Measurements from ENCODE around the gene BLMH. TPM values are rescaled to one million over a fixed set of nuclear protein-coding genes. Genes with fewer than 3 reads are reported as not detected.
A peak's percentile ranks its signal among the peaks of the same experiment; 100 is the strongest.

Gene BLMH
- total RNA-seq, 1 experiment from 2014 or later, result 47.0 TPM

GRCh38 chr17:30310562-30310961 lies 18.8 kb upstream of the BLMH start:
- in situ Hi-C loops (cut with HindIII; ENCODE audit: low sequenced_read_pairs), result no loop called here
- no peak for DNase-seq (ENCODE audit: low spot score)

GRCh38 chr17:30309591-30309990 lies 17.8 kb upstream of the BLMH start:
- in situ Hi-C loops (cut with HindIII; ENCODE audit: low sequenced_read_pairs), result no loop called here
- no peak for DNase-seq (ENCODE audit: low spot score)

- in situ Hi-C loops (cut with HindIII; ENCODE audit: low sequenced_read_pairs), result no loop called here
Observed at GRCh38 chr17:30308406-30308805, 16.7 kb upstream of the BLMH start.

GRCh38 chr17:30304778-30305177 lies 13.0 kb upstream of the BLMH start:
- DNase-seq (ENCODE audit: low spot score), result no peak
- in situ Hi-C loops (cut with HindIII; ENCODE audit: low sequenced_read_pairs), result no loop called here

More at GRCh38 chr17:30308406-30308805, 16.7 kb upstream of the BLMH start:
- no peak for DNase-seq (ENCODE audit: low spot score)

GRCh38 chr17:30302241-30302640 lies 10.5 kb upstream of the BLMH start:
- in situ Hi-C loops (cut with HindIII; ENCODE audit: low sequenced_read_pairs), result no loop called here
- no peak for DNase-seq (ENCODE audit: low spot score)

- in situ Hi-C loops (cut with HindIII; ENCODE audit: low sequenced_read_pairs), result no loop called here
- DNase-seq (ENCODE audit: low spot score), result no peak
Observed at GRCh38 chr17:30300818-30301217, 9.1 kb upstream of the BLMH start.

GRCh38 chr17:30299000-30299399 lies 7.3 kb upstream of the BLMH start:
- in situ Hi-C loops (cut with HindIII; ENCODE audit: low sequenced_read_pairs), result no loop called here
- no peak for DNase-seq (ENCODE audit: low spot score)

GRCh38 chr17:30297715-30298114 lies 6.0 kb upstream of the BLMH start:
- no peak for DNase-seq (ENCODE audit: low spot score)
- in situ Hi-C loops (cut with HindIII; ENCODE audit: low sequenced_read_pairs), result no loop called here

- no peak for DNase-seq (ENCODE audit: low spot score)
- in situ Hi-C loops (cut with HindIII; ENCODE audit: low sequenced_read_pairs), result no loop called here
Observed at GRCh38 chr17:30296499-30297080, 4.8 kb upstream of the BLMH start.

- in situ Hi-C loops (cut with HindIII; ENCODE audit: low sequenced_read_pairs), result no loop called here
- peak; percentile 40 for DNase-seq (ENCODE audit: low spot score)
Observed at GRCh38 chr17:30292286-30292858, 628 bp upstream of the BLMH start.

- peak; percentile 18 for DNase-seq (ENCODE audit: low spot score)
- in situ Hi-C loops (cut with HindIII; ENCODE audit: low sequenced_read_pairs), result no loop called here
Observed at GRCh38 chr17:30290696-30291542, 825 bp downstream of the BLMH start.

- no peak for DNase-seq (ENCODE audit: low spot score)
- in situ Hi-C loops (cut with HindIII; ENCODE audit: low sequenced_read_pairs), result no loop called here
Observed at GRCh38 chr17:30290077-30290476, 1.7 kb downstream of the BLMH start.

- no peak for DNase-seq (ENCODE audit: low spot score)
- in situ Hi-C loops (cut with HindIII; ENCODE audit: low sequenced_read_pairs), result no loop called here
Observed at GRCh38 chr17:30279156-30279555, 12.6 kb downstream of the BLMH start.

- peak; percentile 31 for DNase-seq (ENCODE audit: low spot score)
- in situ Hi-C loops (cut with HindIII; ENCODE audit: low sequenced_read_pairs), result no loop called here
Observed at GRCh38 chr17:30278032-30278431, 13.7 kb downstream of the BLMH start.

GRCh38 chr17:30275911-30276310 lies 15.8 kb downstream of the BLMH start:
- DNase-seq (ENCODE audit: low spot score), result no peak
- in situ Hi-C loops (cut with HindIII; ENCODE audit: low sequenced_read_pairs), result no loop called here

- DNase-seq (ENCODE audit: low spot score), result no peak
- in situ Hi-C loops (cut with HindIII; ENCODE audit: low sequenced_read_pairs), result no loop called here
Observed at GRCh38 chr17:30274887-30275286, 16.9 kb downstream of the BLMH start.

GRCh38 chr17:30273373-30273772 lies 18.4 kb downstream of the BLMH start:
- no peak for DNase-seq (ENCODE audit: low spot score)
- in situ Hi-C loops (cut with HindIII; ENCODE audit: low sequenced_read_pairs), result no loop called here

GRCh38 chr17:30271102-30271501 lies 20.6 kb downstream of the BLMH start:
- in situ Hi-C loops (cut with HindIII; ENCODE audit: low sequenced_read_pairs), result no loop called here
- DNase-seq (ENCODE audit: low spot score), result no peak

GRCh38 chr17:30267625-30268024 lies 24.1 kb downstream of the BLMH start:
- in situ Hi-C loops (cut with HindIII; ENCODE audit: low sequenced_read_pairs), result no loop called here
- DNase-seq (ENCODE audit: low spot score), result no peak

- DNase-seq (ENCODE audit: low spot score), result no peak
- in situ Hi-C loops (cut with HindIII; ENCODE audit: low sequenced_read_pairs), result no loop called here
Observed at GRCh38 chr17:30263552-30264333, 28.0 kb downstream of the BLMH start.
